K562 (cell line): ENCODE results near the gene NOTO. TPM values are rescaled to one million over a fixed set of nuclear protein-coding genes. Genes with fewer than 3 reads are reported as not detected.

Experiments
- ADNP ChIP-seq: fragments of 200-800 bp; sonication (Bioruptor generic); IDR thresholded peaks from 2 replicates; pipeline ENCODE4 v1.6.1; 2016; ENCODE audit warnings: missing genetic modification characterization, missing compliant biosample characterization
- CEBPG ChIP-seq, 3 experiments: fragments of 200-800 bp in 1 of 3; sonication (Bioruptor generic) in 1 of 3; sonication (generic) in 1 of 3; formaldehyde crosslinking in 1 of 3; IDR thresholded peaks in 2 of 3; conservative IDR thresholded peaks in 1 of 3; 2 replicates each; pipeline versions ENCODE4 v1.6.1 to v1.8.0; 2016 to 2022; ENCODE audit warnings: missing compliant biosample characterization in 2 of 3, missing genetic modification characterization in 2 of 3, mild to moderate bottlenecking in 1 of 3, missing genetic modification reagents in 1 of 3
- ESRRB ChIP-seq: fragments of 250-450 bp; sonication (Bioruptor Pico); IDR thresholded peaks from 2 replicates; pipeline ENCODE4 v1.5.0; 2020; ENCODE audit warnings: mild to moderate bottlenecking, moderate library complexity, borderline replicate concordance
- GABPA ChIP-seq: fragments of 200-800 bp; sonication (Bioruptor generic); conservative IDR thresholded peaks from 2 replicates; pipeline ENCODE4 v1.6.1; 2016; ENCODE audit warnings: low read depth, missing genetic modification characterization, missing compliant biosample characterization
- PYGO2 ChIP-seq: fragments of 450-650 bp; IDR thresholded peaks from 2 replicates; pipeline ENCODE4 v1.6.1; 2016; ENCODE audit warnings: mild to moderate bottlenecking, missing genetic modification characterization, moderate library complexity, missing compliant biosample characterization
- RBM25 ChIP-seq: fragments of 200-400 bp; formaldehyde crosslinking; IDR thresholded peaks from 2 replicates; pipeline ENCODE4 v1.6.1; 2018; ENCODE audit warnings: low read length, low read depth, moderate library complexity; ENCODE audit not compliant: severe bottlenecking
- STAG1 ChIP-seq: sonication (generic); formaldehyde crosslinking; IDR thresholded peaks from 2 replicates; pipeline ENCODE4 v1.5.0; 2020; ENCODE audit warnings: missing genetic modification reagents, borderline replicate concordance
- WHSC1 ChIP-seq: IDR thresholded peaks from one replicate; pipeline ENCODE4 v1.6.1; 2012; ENCODE audit warnings: low read length, control low read depth, inconsistent platforms
- ZNF282 ChIP-seq: sonication (generic); formaldehyde crosslinking; IDR thresholded peaks from 2 replicates; pipeline ENCODE4 v1.8.1; 2023; ENCODE audit warnings: missing genetic modification reagents
- ZNF717 ChIP-seq: fragments of 250-450 bp; sonication (Bioruptor Pico); IDR thresholded peaks from 2 replicates; pipeline ENCODE4 v1.5.0; 2021
- polyA plus RNA-seq, 8 experiments: library from polyadenylated mRNA; depleted of rRNA in 4 of 8; stranded (reverse) in 5 of 8; unstranded in 3 of 8; fragments of >200 nt; fragmentation: Nextera tagmentation in 2 of 8; fragmentation: Illumina TruSeq in 1 of 8; extraction: Ambion mirVana in 2 of 8; extraction: Trizol in 1 of 8; gene quantifications; 2 replicates each; pipeline versions ENCODE4 v1.2.1 to v1.2.3, GENCODE V29; 2011 to 2014; ENCODE audit warnings: inconsistent platforms in 1 of 8, missing spikeins in 1 of 8
- total RNA-seq, 7 experiments: library from RNA; depleted of rRNA in 6 of 7; stranded (reverse); fragments of >200 nt in 6 of 7; fragmentation: Illumina TruSeq in 2 of 7; extraction: Trizol in 2 of 7; gene quantifications; 2 replicates each; pipeline versions ENCODE4 v1.2.1 to v1.2.3, GENCODE V29; 2011 to 2021; ENCODE audit warnings: low replicate concordance in 1 of 7
- TF ChIP-seq, protein P1 (sequence below): fragments of 450-650 bp; IDR thresholded peaks from 2 replicates; pipeline ENCODE4 v1.6.1; 2016; ENCODE audit warnings: mild to moderate bottlenecking, moderate library complexity
- TF ChIP-seq, protein P2 (sequence below): sonication (generic); formaldehyde crosslinking; IDR thresholded peaks from 2 replicates; pipeline ENCODE4 v1.8.0; 2022; ENCODE audit warnings: missing genetic modification reagents, mild to moderate bottlenecking, borderline replicate concordance

The NOTO gene
- total and polyA plus RNA-seq, 9 of the 15 experiments (the other 6 are each of a cell fraction or from before 2014, with no cell fraction given), result not detected

DNA sequence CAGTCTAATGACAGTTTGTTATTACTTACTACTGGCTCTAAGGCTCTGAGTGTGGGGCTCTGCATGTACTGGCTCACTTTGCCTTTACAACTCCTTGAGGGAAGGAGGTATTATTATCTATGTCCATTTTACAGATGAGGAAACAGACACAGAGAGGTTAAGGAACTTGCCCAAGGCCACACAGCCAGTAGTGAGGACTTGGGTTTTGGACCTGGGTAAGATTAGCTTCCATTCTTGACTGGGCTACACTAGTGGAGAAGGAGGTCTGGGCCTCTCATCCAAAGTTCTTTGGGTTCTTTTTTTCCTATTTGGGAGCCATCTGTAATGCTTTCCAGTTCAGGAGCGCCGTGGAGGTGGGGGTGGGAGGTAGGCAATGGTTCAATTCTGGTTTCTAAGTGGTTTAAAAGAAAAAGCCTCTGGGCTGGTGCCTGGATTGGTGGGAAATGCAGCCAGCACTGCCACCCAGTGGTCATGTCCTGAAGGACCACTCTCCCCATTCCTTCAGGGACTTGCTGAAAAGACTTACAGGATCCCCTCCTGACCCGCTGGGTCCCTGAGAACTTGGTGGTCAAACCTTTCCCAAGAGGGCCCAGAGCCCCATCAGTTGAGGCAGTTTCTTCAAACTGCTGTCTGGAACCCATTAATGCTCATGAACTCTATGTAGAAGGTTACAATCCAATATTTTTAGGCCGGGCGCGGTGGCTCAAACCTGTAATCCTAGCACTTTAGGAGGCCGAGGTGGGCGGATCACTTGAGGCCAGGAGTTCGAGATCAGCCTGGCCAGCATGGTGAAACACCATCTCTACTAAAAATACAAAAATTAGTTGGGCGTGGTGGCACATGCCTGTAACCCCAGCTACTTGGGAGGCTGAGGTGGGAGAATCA lies 38.6 kb upstream of the NOTO start (continued):
- TF ChIP-seq STAG1 (CRISPR knock-in tag) (peak; percentile 76), ADNP (0 out of 2 replicates have a peak, but pooled peaks have one; percentile 40), ZNF282 (CRISPR knock-in tag) (no peak), ESRRB (CRISPR knock-in tag) (no peak), GABPA (no peak), CEBPG (CRISPR knock-in tag; IDR thresholded peaks at IDR 0.05) (no peak), CEBPG (tag; conservative IDR thresholded peaks at IDR 0.05 in 1 of 2, IDR thresholded peaks at IDR 0.05 in 1 of 2) (no peak), WHSC1 (no peak), PYGO2 (tag) (no peak), RBM25 (peak; percentile 96), ZNF717 (CRISPR knock-in tag) (no peak)
- TF ChIP-seq, protein P1, sequence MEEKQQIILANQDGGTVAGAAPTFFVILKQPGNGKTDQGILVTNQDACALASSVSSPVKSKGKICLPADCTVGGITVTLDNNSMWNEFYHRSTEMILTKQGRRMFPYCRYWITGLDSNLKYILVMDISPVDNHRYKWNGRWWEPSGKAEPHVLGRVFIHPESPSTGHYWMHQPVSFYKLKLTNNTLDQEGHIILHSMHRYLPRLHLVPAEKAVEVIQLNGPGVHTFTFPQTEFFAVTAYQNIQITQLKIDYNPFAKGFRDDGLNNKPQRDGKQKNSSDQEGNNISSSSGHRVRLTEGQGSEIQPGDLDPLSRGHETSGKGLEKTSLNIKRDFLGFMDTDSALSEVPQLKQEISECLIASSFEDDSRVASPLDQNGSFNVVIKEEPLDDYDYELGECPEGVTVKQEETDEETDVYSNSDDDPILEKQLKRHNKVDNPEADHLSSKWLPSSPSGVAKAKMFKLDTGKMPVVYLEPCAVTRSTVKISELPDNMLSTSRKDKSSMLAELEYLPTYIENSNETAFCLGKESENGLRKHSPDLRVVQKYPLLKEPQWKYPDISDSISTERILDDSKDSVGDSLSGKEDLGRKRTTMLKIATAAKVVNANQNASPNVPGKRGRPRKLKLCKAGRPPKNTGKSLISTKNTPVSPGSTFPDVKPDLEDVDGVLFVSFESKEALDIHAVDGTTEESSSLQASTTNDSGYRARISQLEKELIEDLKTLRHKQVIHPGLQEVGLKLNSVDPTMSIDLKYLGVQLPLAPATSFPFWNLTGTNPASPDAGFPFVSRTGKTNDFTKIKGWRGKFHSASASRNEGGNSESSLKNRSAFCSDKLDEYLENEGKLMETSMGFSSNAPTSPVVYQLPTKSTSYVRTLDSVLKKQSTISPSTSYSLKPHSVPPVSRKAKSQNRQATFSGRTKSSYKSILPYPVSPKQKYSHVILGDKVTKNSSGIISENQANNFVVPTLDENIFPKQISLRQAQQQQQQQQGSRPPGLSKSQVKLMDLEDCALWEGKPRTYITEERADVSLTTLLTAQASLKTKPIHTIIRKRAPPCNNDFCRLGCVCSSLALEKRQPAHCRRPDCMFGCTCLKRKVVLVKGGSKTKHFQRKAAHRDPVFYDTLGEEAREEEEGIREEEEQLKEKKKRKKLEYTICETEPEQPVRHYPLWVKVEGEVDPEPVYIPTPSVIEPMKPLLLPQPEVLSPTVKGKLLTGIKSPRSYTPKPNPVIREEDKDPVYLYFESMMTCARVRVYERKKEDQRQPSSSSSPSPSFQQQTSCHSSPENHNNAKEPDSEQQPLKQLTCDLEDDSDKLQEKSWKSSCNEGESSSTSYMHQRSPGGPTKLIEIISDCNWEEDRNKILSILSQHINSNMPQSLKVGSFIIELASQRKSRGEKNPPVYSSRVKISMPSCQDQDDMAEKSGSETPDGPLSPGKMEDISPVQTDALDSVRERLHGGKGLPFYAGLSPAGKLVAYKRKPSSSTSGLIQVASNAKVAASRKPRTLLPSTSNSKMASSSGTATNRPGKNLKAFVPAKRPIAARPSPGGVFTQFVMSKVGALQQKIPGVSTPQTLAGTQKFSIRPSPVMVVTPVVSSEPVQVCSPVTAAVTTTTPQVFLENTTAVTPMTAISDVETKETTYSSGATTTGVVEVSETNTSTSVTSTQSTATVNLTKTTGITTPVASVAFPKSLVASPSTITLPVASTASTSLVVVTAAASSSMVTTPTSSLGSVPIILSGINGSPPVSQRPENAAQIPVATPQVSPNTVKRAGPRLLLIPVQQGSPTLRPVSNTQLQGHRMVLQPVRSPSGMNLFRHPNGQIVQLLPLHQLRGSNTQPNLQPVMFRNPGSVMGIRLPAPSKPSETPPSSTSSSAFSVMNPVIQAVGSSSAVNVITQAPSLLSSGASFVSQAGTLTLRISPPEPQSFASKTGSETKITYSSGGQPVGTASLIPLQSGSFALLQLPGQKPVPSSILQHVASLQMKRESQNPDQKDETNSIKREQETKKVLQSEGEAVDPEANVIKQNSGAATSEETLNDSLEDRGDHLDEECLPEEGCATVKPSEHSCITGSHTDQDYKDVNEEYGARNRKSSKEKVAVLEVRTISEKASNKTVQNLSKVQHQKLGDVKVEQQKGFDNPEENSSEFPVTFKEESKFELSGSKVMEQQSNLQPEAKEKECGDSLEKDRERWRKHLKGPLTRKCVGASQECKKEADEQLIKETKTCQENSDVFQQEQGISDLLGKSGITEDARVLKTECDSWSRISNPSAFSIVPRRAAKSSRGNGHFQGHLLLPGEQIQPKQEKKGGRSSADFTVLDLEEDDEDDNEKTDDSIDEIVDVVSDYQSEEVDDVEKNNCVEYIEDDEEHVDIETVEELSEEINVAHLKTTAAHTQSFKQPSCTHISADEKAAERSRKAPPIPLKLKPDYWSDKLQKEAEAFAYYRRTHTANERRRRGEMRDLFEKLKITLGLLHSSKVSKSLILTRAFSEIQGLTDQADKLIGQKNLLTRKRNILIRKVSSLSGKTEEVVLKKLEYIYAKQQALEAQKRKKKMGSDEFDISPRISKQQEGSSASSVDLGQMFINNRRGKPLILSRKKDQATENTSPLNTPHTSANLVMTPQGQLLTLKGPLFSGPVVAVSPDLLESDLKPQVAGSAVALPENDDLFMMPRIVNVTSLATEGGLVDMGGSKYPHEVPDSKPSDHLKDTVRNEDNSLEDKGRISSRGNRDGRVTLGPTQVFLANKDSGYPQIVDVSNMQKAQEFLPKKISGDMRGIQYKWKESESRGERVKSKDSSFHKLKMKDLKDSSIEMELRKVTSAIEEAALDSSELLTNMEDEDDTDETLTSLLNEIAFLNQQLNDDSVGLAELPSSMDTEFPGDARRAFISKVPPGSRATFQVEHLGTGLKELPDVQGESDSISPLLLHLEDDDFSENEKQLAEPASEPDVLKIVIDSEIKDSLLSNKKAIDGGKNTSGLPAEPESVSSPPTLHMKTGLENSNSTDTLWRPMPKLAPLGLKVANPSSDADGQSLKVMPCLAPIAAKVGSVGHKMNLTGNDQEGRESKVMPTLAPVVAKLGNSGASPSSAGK, result no peak
- TF ChIP-seq, protein P2, sequence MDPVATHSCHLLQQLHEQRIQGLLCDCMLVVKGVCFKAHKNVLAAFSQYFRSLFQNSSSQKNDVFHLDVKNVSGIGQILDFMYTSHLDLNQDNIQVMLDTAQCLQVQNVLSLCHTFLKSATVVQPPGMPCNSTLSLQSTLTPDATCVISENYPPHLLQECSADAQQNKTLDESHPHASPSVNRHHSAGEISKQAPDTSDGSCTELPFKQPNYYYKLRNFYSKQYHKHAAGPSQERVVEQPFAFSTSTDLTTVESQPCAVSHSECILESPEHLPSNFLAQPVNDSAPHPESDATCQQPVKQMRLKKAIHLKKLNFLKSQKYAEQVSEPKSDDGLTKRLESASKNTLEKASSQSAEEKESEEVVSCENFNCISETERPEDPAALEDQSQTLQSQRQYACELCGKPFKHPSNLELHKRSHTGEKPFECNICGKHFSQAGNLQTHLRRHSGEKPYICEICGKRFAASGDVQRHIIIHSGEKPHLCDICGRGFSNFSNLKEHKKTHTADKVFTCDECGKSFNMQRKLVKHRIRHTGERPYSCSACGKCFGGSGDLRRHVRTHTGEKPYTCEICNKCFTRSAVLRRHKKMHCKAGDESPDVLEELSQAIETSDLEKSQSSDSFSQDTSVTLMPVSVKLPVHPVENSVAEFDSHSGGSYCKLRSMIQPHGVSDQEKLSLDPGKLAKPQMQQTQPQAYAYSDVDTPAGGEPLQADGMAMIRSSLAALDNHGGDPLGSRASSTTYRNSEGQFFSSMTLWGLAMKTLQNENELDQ, result no peak
